NCI-H69 (cell line): ENCODE measurements around the gene RGMB.

ENCODE experiments used
- DNase-seq: peaks from one replicate; lab custom pipeline; 2025; lab: John Stamatoyannopoulos, UW

The RGMB gene

DNA sequence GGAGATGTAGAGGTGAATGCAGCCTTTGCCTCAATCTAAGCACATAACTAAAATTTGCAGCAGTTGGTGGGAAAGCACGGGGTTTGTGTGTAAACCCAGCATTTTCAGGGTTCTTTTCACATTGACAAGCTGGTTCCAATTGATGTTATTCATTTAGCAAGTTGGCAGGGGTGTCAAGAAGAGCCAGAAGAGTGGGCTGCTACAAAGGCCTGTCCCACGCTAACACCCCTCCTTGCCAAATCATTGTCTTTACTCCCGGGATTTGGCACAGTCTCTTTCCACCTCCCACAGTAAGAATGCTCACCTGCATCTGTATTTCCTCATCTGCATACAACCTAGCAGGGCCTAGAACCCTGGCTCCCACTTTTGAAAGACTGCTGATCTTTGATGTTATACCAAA, 11.8 kb downstream of the RGMB start:
- DNase-seq, result no peak

DNA sequence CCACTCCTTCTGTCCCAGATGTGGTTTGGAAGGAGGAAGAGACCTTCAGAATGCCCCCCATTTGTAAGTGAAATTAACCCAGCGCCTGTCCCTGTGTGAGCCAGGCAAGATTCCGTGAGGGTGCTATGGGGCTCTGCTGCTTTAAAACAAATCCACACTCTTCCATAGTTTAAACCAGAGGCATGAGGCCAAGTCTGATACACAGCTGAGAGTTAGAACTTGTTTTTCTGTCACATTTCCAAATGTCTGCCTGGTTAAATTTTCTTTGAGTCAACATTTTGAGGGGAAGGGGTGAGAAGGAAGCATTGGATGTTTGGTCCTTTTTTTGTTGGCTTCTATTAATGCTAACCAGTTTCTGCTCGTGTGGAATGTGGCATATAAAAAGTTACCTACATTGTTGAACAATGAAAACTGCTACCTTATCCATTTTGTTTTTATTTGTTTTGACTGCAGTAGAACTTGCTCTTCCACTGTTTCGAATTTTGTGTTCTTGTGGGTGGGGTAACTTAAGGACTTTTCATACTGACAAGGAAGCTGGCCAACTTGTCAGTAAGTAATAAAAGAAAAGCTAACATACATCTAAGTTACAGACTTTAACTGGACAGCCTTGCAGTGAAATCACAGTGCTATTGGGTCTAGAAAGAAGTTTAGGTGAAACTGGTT, 12.9 kb downstream of the RGMB start:
- no peak for DNase-seq

- no peak for DNase-seq
These were observed 13.8 kb downstream of the RGMB start for GRCh38 chr5:98787131-98787719.

DNA sequence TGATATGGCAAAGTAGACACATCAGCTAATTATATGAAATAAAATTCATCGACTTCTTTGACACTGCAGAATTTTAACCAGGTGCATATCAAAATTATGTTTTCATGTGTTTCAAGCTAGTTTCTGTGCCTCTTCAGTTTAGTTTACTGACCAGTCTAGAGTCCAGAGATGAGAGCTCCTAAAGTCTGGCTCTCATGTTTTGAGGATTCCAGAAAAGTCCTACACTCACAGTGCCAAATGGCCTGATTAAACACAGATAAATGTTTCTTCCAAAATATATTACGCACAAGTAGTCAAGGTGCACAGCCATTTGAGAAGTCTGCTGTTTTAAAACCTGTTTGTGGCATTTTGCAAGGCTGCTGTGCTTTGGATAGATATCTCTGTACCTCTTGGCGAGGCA, 15.6 kb downstream of the RGMB start:
- DNase-seq, result no peak

GRCh38 chr5:98791001-98791519, 17.6 kb downstream of the RGMB start:
- DNase-seq, result no peak

DNA sequence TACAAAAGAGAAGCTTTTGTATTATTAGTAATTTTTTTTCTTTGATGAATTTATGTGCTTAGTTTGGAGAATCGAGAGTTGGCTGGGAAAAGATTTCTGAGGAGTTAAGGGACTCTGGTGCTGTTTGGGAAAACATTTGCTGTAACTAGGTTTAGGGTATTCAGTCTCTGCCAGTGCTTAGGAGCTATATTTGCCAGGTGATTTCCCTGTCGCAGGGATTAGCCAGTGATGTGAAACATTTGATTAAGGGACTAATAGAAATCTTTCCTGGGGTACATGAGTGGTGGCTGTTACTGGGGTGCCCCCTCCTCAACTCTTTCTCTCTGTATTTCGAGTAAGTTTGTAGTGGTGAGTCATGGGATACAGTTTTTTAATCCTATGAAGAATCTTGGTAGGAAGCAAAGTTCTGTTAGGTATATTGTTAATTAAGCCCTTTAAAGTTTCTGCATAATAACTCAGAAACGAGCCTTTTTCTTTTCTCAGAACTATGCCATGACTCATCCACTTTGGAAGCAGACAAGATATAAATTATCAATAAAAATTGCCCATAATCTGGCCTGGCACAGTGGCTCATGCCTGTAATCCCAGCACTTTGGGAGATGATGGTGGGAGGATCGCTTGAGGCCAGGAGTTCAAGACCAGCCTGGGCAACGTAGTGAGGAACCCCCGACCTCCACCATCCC, 18.6 kb downstream of the RGMB start:
- DNase-seq, result no peak

GRCh38 chr5:98793223-98793622, 19.8 kb downstream of the RGMB start:
- DNase-seq, result no peak

GRCh38 chr5:98794001-98794400, 20.5 kb downstream of the RGMB start:
- DNase-seq, result no peak

- peak; percentile 29 for DNase-seq
These were observed 21.1 kb downstream of the RGMB start for GRCh38 chr5:98794414-98795080.

DNA sequence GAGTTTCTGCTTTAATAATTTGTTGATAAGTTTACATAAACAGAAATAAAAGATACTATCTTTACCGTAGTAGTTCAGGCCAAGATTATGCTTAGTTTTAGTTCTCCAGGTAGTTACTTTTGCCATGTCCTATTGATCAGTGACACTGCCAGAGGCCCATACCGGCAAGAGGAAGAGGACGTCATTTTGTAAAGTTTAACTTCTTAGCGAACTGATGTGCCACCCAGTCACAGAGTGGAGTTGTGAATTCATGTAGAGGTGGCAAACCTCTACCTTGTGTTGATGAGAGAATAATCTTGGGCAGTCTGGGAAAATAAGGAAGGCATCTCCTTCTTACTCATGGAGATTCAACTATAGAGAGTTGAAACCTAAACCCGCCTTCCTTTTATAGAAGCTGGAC, 21.8 kb downstream of the RGMB start:
- DNase-seq, result no peak

DNA sequence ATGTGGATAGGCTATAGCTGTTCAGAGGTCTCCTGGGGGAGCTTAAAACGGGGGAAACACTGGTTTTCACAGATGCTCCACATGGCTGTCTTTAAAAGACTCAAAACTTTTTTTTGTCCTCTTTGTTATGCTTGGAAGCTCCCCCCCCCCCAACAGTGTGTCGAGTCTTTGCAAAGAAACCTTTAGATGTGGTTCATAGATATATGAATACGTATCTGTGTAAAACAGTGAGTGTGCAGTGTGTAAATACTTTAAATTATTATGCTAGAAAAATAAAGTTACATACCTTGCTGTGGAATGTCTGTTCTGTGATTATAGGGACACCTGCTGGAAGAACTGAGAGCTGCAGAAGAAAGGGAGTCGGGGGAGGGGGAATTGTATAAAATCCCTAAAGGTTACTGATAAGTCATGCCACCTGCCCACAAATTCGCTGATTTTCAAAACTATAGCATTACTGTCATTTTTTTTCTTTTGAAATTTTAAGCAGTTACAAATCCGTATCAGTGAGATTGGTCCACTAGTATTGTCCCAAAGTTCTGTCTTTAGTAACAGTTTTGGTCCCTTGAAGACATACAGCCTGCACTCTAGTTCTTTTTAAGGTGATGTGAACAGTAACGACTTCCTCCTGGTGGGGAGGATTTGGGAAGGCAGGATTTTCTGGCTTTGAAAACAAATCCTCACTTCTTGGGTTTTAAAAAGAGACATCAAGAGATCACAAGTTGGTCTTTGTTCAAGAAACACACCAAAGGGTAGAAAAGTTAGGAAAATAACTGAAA, 22.9 kb downstream of the RGMB start:
- DNase-seq, result peak; percentile 67

GRCh38 chr5:98798371-98798770, 24.9 kb downstream of the RGMB start:
- DNase-seq, result no peak

DNA sequence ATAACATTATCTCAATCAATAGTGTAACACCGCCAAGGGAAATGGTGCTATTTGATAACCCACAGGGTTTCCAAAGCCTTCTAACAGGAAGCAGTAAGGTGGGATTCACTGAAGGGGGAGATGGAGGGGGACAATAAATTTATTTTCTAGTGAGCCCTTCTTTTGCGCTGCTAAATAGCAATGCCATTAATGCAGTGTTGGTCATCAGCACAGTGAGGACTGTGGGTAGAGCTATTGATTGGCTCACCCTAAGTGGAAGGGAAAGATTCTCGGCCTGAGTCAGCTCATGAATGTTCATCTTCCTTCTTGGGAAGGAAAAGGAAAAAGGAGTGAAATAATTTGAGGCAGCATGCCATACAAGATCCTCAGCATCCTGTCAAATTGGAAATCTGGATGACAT, 25.4 kb downstream of the RGMB start:
- no peak for DNase-seq

DNA sequence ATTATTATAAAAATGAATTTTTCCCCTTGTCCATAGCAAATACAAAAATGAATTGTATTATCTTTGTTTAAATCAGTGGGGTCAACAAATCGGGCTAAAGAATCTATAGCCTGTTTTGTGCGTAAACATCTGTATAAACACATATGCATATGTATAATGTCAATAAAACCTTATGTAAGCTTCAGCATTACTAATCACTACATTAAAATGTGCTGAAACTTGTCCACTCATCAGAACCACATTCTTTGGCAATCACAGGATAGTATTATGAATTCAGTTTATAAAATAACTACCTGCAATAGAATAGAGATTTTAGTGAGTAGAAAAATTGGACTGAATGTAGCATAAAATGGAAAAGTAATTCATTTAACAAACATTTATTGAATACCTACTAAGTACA, 30.6 kb downstream of the RGMB start:
- no peak for DNase-seq

GRCh38 chr5:98805070-98805469, 31.6 kb downstream of the RGMB start:
- DNase-seq, result no peak

- no peak for DNase-seq
These were observed 34.3 kb downstream of the RGMB start for GRCh38 chr5:98807806-98808205.

- DNase-seq, result no peak
These were observed 36.7 kb downstream of the RGMB start for GRCh38 chr5:98810206-98810605.

GRCh38 chr5:98813755-98814154, 40.3 kb downstream of the RGMB start:
- DNase-seq, result no peak

DNA sequence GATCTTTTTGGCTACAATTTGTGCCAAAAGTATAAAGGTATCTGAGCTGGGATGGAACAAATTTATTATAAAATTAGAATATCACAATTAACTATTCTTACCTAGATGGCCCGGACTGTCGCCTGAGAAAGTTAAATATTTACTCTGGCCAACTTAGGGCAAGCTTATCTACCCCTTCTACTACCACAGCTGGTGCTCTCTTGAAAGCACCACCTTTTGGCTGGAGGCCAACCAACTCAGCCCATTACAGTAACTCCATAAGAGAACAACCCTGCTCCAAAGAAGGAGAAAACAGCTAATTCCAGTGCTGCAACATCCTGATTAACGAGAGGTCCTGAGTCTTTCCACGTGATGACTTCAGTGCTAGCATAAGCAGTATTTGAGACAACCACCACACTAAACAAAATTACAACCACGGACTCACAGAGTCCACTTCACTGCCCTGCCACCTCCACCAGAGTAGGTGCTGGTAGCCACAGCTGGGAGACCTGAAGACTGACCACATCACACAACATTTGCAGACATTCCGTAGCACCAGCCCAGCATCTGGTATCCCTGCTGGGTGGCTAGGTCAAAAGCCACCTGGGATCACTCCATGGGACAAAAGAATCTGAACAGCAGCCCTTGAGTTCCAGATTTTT, 43.2 kb downstream of the RGMB start:
- DNase-seq, result peak; percentile 83

DNA sequence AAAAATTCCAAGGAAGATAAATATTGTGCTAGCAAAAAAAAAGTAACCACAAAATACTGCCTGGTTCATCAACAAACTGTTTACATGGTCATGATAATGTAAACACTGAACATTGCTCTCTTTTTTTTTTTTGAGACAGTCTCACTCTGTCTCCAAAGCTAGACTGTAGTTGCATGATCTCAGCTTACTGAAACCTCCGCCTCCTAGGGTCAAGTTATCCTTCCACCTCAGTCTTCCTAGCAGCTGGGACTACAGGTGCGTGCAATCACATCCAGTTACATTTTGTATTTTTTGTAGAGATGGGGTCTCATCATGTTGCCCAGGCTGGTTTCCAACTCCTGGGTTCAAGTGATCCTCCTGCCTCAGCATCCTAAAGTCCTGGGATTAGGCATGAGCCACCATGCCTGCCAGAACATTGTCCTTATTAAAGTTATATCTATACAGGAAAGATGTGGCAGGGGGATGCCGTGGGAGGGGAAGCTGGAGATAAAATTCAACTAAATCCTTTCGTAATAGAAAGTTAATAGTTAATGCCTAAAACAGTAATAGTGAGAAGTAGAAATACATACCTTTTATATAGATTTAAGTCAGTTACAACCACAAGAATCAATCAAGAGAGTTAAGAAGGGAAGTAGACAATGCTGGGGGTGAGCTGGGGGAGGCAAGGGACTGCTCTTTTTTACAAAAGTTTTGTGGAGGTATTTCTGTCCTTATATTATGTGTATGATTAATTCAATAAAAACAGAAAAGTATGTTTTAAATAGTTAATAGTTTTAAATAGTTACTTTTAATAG, 52.3 kb downstream of the RGMB start:
- DNase-seq, result no peak

- peak; percentile 73 for DNase-seq
These were observed 53.7 kb downstream of the RGMB start for GRCh38 chr5:98827161-98827560.
